Measurements from ENCODE around the gene M6PR. TPM values are rescaled to one million over a fixed set of nuclear protein-coding genes. Genes with fewer than 3 reads are reported as not detected.

Gene M6PR
- total and polyA plus RNA-seq, 2 of the 13 experiments (the other 11 are each of a cell fraction or from before 2014, with no cell fraction given) = 98.2 to 127 TPM

GRCh38 chr12:8914716-8915526 is 34.5 kb downstream of the M6PR start:
- Histone ChIP-seq H3K4me2 (ENCODE audit: low read depth, low read length) (peak overlapping the region; percentile 93), H3K36me3 (replicated peaks in 1 of 2; ENCODE audit: control insufficient read depth in 1 of 2, insufficient read depth in 2 of 2, low read length in 2 of 2) (no peaks in the 10 kb centered on the region; a peak in 1 of 5 replicates), H3K9me3 (ENCODE audit: low read length) (no peaks in the 10 kb centered on the region), H3K4me3 (replicated peaks in 1 of 3; ENCODE audit: insufficient read depth in 1 of 3, low read depth in 2 of 3, low read length in 3 of 3) (peak overlapping the region; percentile 76 to 96 (median 79)), H3K4me1 (ENCODE audit: insufficient read depth, low read length) (peaks cover 27% of the 10 kb centered on the region), H3K27ac (ENCODE audit: extremely low read length, insufficient read depth, low read length) (no peak overlapping the region), H3K27me3 (ENCODE audit: control insufficient read depth in 1 of 2, insufficient read depth in 2 of 2, low read length in 2 of 2) (no peaks in the 10 kb centered on the region; a peak in 1 of 5 replicates), H2AFZ (ENCODE audit: low read length) (peak overlapping the region; percentile 99), H3K79me2 (ENCODE audit: insufficient read depth, low read length) (no peaks in the 10 kb centered on the region), H3K9ac (ENCODE audit: insufficient read depth, low read depth, low read length) (peak overlapping the region; percentile 54; the same call in 1 of the 2 replicates), H4K20me1 (ENCODE audit: insufficient read depth, low read length) (no peaks in the 10 kb centered on the region)
- 7% methylated on average over 18 of the region's 35 CpGs for WGBS (ENCODE audit: low lambda C conversion rate)
- ChIA-PET POLR2A (interaction anchor here (1.9 kb wide), 1 partner anchor 34 kb away, joined by 16 read pairs; the partner anchor contains the start of gene M6PR), CTCF (ENCODE audit: low intra/inter-chr PET ratio, low total read pairs) (no interaction called here)
- peak; percentile 90 for ATAC-seq
- in situ Hi-C loops (cut with HindIII; ENCODE audit: extremely low pct_ligation_motif_present, low pct_unique_long_range_greater_than_20kb) = no loop called here
- intact Hi-C loops (cut with micrococcal nuclease; ENCODE audit: unreplicated experiment) = loop anchor here (5.0 kb wide), 2 partner anchors 32 to 122 kb away; partner anchors contain the start of gene M6PR
- DNase-seq (ENCODE audit: low spot score) = peak; percentile 24
- no TSS peak for BruUV-seq (replicated peaks)
- no peak for FAIRE-seq
- TF ChIP-seq MAZ (IDR thresholded peaks at IDR 0.05; ENCODE audit: borderline replicate concordance, low read depth, low read length) = no peak
- peak; percentile 69 for TF ChIP-seq MAZ (CRISPR knock-in tag; IDR thresholded peaks at IDR 0.05; ENCODE audit: low read depth)
- TF ChIP-seq, protein P1, sequence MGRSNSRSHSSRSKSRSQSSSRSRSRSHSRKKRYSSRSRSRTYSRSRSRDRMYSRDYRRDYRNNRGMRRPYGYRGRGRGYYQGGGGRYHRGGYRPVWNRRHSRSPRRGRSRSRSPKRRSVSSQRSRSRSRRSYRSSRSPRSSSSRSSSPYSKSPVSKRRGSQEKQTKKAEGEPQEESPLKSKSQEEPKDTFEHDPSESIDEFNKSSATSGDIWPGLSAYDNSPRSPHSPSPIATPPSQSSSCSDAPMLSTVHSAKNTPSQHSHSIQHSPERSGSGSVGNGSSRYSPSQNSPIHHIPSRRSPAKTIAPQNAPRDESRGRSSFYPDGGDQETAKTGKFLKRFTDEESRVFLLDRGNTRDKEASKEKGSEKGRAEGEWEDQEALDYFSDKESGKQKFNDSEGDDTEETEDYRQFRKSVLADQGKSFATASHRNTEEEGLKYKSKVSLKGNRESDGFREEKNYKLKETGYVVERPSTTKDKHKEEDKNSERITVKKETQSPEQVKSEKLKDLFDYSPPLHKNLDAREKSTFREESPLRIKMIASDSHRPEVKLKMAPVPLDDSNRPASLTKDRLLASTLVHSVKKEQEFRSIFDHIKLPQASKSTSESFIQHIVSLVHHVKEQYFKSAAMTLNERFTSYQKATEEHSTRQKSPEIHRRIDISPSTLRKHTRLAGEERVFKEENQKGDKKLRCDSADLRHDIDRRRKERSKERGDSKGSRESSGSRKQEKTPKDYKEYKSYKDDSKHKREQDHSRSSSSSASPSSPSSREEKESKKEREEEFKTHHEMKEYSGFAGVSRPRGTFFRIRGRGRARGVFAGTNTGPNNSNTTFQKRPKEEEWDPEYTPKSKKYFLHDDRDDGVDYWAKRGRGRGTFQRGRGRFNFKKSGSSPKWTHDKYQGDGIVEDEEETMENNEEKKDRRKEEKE (IDR thresholded peaks at IDR 0.05) = no peak
- peak; percentile 46; the same call in 1 of the 2 replicates for TF ChIP-seq PHF8 (CRISPR knock-in tag; IDR thresholded peaks at IDR 0.05)
- TF ChIP-seq, protein P2, sequence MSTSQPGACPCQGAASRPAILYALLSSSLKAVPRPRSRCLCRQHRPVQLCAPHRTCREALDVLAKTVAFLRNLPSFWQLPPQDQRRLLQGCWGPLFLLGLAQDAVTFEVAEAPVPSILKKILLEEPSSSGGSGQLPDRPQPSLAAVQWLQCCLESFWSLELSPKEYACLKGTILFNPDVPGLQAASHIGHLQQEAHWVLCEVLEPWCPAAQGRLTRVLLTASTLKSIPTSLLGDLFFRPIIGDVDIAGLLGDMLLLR (CRISPR knock-in tag; IDR thresholded peaks at IDR 0.05) = no peak
- peak; percentile 4; the same call in 1 of the 2 replicates for TF ChIP-seq NR2C2 (CRISPR knock-in tag; IDR thresholded peaks at IDR 0.05; ENCODE audit: borderline replicate concordance)
- TF ChIP-seq, protein P3, sequence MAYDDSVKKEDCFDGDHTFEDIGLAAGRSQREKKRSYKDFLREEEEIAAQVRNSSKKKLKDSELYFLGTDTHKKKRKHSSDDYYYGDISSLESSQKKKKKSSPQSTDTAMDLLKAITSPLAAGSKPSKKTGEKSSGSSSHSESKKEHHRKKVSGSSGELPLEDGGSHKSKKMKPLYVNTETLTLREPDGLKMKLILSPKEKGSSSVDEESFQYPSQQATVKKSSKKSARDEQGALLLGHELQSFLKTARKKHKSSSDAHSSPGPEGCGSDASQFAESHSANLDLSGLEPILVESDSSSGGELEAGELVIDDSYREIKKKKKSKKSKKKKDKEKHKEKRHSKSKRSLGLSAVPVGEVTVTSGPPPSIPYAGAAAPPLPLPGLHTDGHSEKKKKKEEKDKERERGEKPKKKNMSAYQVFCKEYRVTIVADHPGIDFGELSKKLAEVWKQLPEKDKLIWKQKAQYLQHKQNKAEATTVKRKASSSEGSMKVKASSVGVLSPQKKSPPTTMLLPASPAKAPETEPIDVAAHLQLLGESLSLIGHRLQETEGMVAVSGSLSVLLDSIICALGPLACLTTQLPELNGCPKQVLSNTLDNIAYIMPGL (CRISPR knock-in tag; IDR thresholded peaks at IDR 0.05; ENCODE audit: borderline replicate concordance in 1 of 2, low read depth in 1 of 2) = 0 out of 4 replicates have a peak, but pooled peaks of 1 of the 2 experiments have one; percentile 16
- peak; percentile 19; the same call in 1 of the 2 replicates for TF ChIP-seq KDM2A (CRISPR knock-in tag; IDR thresholded peaks at IDR 0.05; ENCODE audit: borderline replicate concordance, low read depth)
- TF ChIP-seq RELA (CRISPR knock-in tag; IDR thresholded peaks at IDR 0.05) = no peak
- peak; percentile 37; the same call in 1 of the 2 replicates for TF ChIP-seq ZNF331 (CRISPR knock-in tag; IDR thresholded peaks at IDR 0.05)
- TF ChIP-seq SALL2 (CRISPR knock-in tag; IDR thresholded peaks at IDR 0.05) = no peak
- peak; percentile 29; the same call in 1 of the 2 replicates for TF ChIP-seq ZFY (CRISPR knock-in tag; IDR thresholded peaks at IDR 0.05)
- 0 out of 2 replicates have a peak, but pooled peaks have one; percentile 21 for TF ChIP-seq SAP130 (CRISPR knock-in tag; IDR thresholded peaks at IDR 0.05; ENCODE audit: low read depth)
- TF ChIP-seq FOSL2 (CRISPR knock-in tag; IDR thresholded peaks at IDR 0.05) = no peak

Data from HepG2 (cell line).